Osteoblast (primary cell): ENCODE data around the gene UBE3B. TPM values are rescaled to one million over a fixed set of nuclear protein-coding genes. Genes with fewer than 3 reads are reported as not detected.

Experiments used
- DNase-seq: peaks from one replicate; pipeline ENCODE4 v3.0.0; 2011; ENCODE audit warnings: low spot score, mixed read lengths; ENCODE audit not compliant: insufficient read length; ENCODE audit errors: missing footprints
- H2AFZ ChIP-seq: 2 replicates; pipeline ENCODE4 v1.6.0; 2011; ENCODE audit warnings: mild to moderate bottlenecking, low read length
- H3K27ac ChIP-seq: 2 replicates; pipeline ENCODE4 v1.5.1; 2011; ENCODE audit warnings: mild to moderate bottlenecking, low read depth, low read length, moderate library complexity
- H3K27me3 ChIP-seq: 2 replicates; pipeline ENCODE4 v1.6.0; 2012; ENCODE audit warnings: mild to moderate bottlenecking, control low read depth, inconsistent platforms, low read length, moderate library complexity; ENCODE audit not compliant: insufficient read depth
- H3K36me3 ChIP-seq: 2 replicates; pipeline ENCODE4 v1.5.1; 2011; ENCODE audit warnings: mild to moderate bottlenecking, low read length, control low read depth, moderate library complexity; ENCODE audit not compliant: insufficient read depth
- H3K4me1 ChIP-seq: 2 replicates; pipeline ENCODE4 v1.5.1; 2011; ENCODE audit warnings: mild to moderate bottlenecking, low read length, control low read depth, moderate library complexity; ENCODE audit not compliant: insufficient read depth
- H3K4me2 ChIP-seq: 2 replicates; pipeline ENCODE4 v1.6.0; 2011; ENCODE audit warnings: mild to moderate bottlenecking, low read length; ENCODE audit not compliant: insufficient read depth
- H3K4me3 ChIP-seq: fragments of 200-600 bp; sonication (generic); 3 replicates; pipeline ENCODE4 v1.5.1; 2012; ENCODE audit warnings: mild to moderate bottlenecking, low read length, inconsistent platforms; ENCODE audit not compliant: insufficient read depth
- H3K79me2 ChIP-seq: 2 replicates; pipeline ENCODE4 v1.6.0; 2012; ENCODE audit warnings: mild to moderate bottlenecking, low read length, control low read depth, inconsistent platforms; ENCODE audit not compliant: insufficient read depth
- H3K9me3 ChIP-seq: 2 replicates; pipeline ENCODE4 v1.5.1; 2011; ENCODE audit warnings: low read depth, low read length, control low read depth
- H4K20me1 ChIP-seq: 2 replicates; pipeline ENCODE4 v1.6.0; 2012; ENCODE audit warnings: mild to moderate bottlenecking, low read length, control low read depth; ENCODE audit not compliant: insufficient read depth
- CTCF ChIP-seq: IDR thresholded peaks from 2 replicates; pipeline ENCODE4 v1.5.1; 2011; ENCODE audit warnings: mild to moderate bottlenecking, low read depth, low read length, moderate library complexity; ENCODE audit errors: extremely low read depth
- total RNA-seq: library from RNA; depleted of rRNA; stranded (reverse); fragments of >200 nt; gene quantifications from 2 replicates; pipeline ENCODE4 v1.2.3, GENCODE V29; 2012

Gene UBE3B
- total RNA-seq, 1 donor, result 40.9 TPM

GRCh38 chr12:109535863-109536250, 58.4 kb downstream of the UBE3B start:
- H3K79me2 ChIP-seq, result no peaks in the 10 kb centered on the region
- no peak for TF ChIP-seq CTCF
- peak; percentile 45 for DNase-seq
- no peaks in the 10 kb centered on the region for H4K20me1 ChIP-seq
- no peaks in the 10 kb centered on the region for H3K27me3 ChIP-seq
- H3K27ac ChIP-seq, result no peak overlapping the region
- peaks cover 24% of the 10 kb centered on the region for H3K36me3 ChIP-seq
- no peaks in the 10 kb centered on the region for H3K9me3 ChIP-seq
- H3K4me3 ChIP-seq, result no peak overlapping the region
- H3K4me2 ChIP-seq, result no peak overlapping the region
- peaks cover 11% of the 10 kb centered on the region for H3K4me1 ChIP-seq
- no peak overlapping the region for H2AFZ ChIP-seq

- H2AFZ ChIP-seq, result no peak overlapping the region
- H4K20me1 ChIP-seq, result no peaks in the 10 kb centered on the region
- H3K4me2 ChIP-seq, result no peak overlapping the region
- no peak for TF ChIP-seq CTCF
- H3K9me3 ChIP-seq, result no peaks in the 10 kb centered on the region
- H3K4me1 ChIP-seq, result peaks cover 16% of the 10 kb centered on the region
- no peak overlapping the region for H3K4me3 ChIP-seq
- H3K79me2 ChIP-seq, result no peaks in the 10 kb centered on the region
- H3K27ac ChIP-seq, result no peak overlapping the region
- H3K36me3 ChIP-seq, result peaks cover 12% of the 10 kb centered on the region
- DNase-seq, result peak; percentile 46
- H3K27me3 ChIP-seq, result no peaks in the 10 kb centered on the region
These were observed 59.7 kb downstream of the UBE3B start for GRCh38 chr12:109537136-109537535.

- Histone ChIP-seq H3K27ac (no peak overlapping the region), H3K36me3 (peaks cover 9% of the 10 kb centered on the region), H3K4me2 (no peak overlapping the region), H3K27me3 (no peaks in the 10 kb centered on the region), H2AFZ (no peak overlapping the region), H3K4me3 (no peak overlapping the region), H3K9me3 (no peaks in the 10 kb centered on the region), H4K20me1 (no peaks in the 10 kb centered on the region), H3K79me2 (no peaks in the 10 kb centered on the region), H3K4me1 (peaks cover 16% of the 10 kb centered on the region)
- TF ChIP-seq CTCF, result no peak
- DNase-seq, result no peak
These were observed 60.9 kb downstream of the UBE3B start for GRCh38 chr12:109538191-109538863.

- Histone ChIP-seq H3K27me3 (no peaks in the 10 kb centered on the region), H2AFZ (peak overlapping the region; percentile 14), H3K36me3 (peaks cover 5% of the 10 kb centered on the region), H3K4me3 (peak overlapping the region; percentile 29), H3K4me1 (peaks cover 18% of the 10 kb centered on the region), H3K4me2 (peak overlapping the region; percentile 41), H4K20me1 (no peaks in the 10 kb centered on the region), H3K27ac (no peak overlapping the region), H3K79me2 (no peaks in the 10 kb centered on the region), H3K9me3 (no peaks in the 10 kb centered on the region)
- peak; percentile 95 for DNase-seq
- no peak for TF ChIP-seq CTCF
These were observed 62.1 kb downstream of the UBE3B start for GRCh38 chr12:109539508-109539907.
